Measurements from ENCODE around the gene TCIRG1. TPM values are rescaled to one million over a fixed set of nuclear protein-coding genes. Genes with fewer than 3 reads are reported as not detected.
A peak's percentile ranks its signal among the peaks of the same experiment; 100 is the strongest.

The TCIRG1 gene
- total and polyA plus RNA-seq, 2 of the 13 experiments (the other 11 are each of a cell fraction or from before 2014, with no cell fraction given): 48.0 to 69.6 TPM

- TF ChIP-seq FOXO4 (CRISPR knock-in tag; conservative IDR thresholded peaks at IDR 0.05) (no peak), NFE2L2 (IDR thresholded peaks at IDR 0.05; ENCODE audit: low read length) (no peak), ZNF598 (CRISPR knock-in tag; IDR thresholded peaks at IDR 0.05; ENCODE audit: borderline replicate concordance) (no peak), CAMTA2 (CRISPR knock-in tag; IDR thresholded peaks at IDR 0.05; ENCODE audit: borderline replicate concordance) (no peak), ZXDC (CRISPR knock-in tag; IDR thresholded peaks at IDR 0.05) (no peak), GRHL1 (CRISPR knock-in tag; conservative IDR thresholded peaks at IDR 0.05) (no peak), IKZF1 (IDR thresholded peaks at IDR 0.05) (no peak), PHF8 (CRISPR knock-in tag; IDR thresholded peaks at IDR 0.05) (no peak), DBP (CRISPR knock-in tag; IDR thresholded peaks at IDR 0.05; ENCODE audit: not compliant biosample characterization) (no peak), E2F2 (CRISPR knock-in tag; IDR thresholded peaks at IDR 0.05; ENCODE audit: borderline replicate concordance) (no peak), ZNF234 (CRISPR knock-in tag; conservative IDR thresholded peaks at IDR 0.05) (no peak), TBX3 (IDR thresholded peaks at IDR 0.05; ENCODE audit: borderline replicate concordance) (no peak), ZNF546 (CRISPR knock-in tag; conservative IDR thresholded peaks at IDR 0.05) (no peak), ZNF512 (CRISPR knock-in tag; IDR thresholded peaks at IDR 0.05) (no peak), HOXA3 (CRISPR knock-in tag; IDR thresholded peaks at IDR 0.05) (peak; percentile 23; the same call in 1 of the 2 replicates), AHR (CRISPR knock-in tag; IDR thresholded peaks at IDR 0.05) (no peak), ZNF329 (CRISPR knock-in tag; IDR thresholded peaks at IDR 0.05; ENCODE audit: low read depth) (no peak), ARHGAP35 (CRISPR knock-in tag; IDR thresholded peaks at IDR 0.05; ENCODE audit: borderline replicate concordance) (no peak), MIER3 (CRISPR knock-in tag; IDR thresholded peaks at IDR 0.05; ENCODE audit: borderline replicate concordance) (no peak), MTA3 (CRISPR knock-in tag; IDR thresholded peaks at IDR 0.05) (no peak)
Measured at GRCh38 chr11:68002938-68003845, 35.6 kb upstream of the TCIRG1 start (continued).

All from HepG2 (cell line).